Activated CD4-positive, alpha-beta T cell treated with anti-CD3 and anti-CD28 coated beads for 24 hours (primary cell): ENCODE measurements around the gene RGS6.

Experiments
- DNase-seq, 2 donors: peaks; one replicate each; pipeline ENCODE4 v3.0.0-alpha.2; 2020; ENCODE audit warnings: low read depth in 2 of 2

The RGS6 gene

GRCh38 chr14:72311116-72311515 lies 378.9 kb downstream of the RGS6 start:
- no peak for DNase-seq

GRCh38 chr14:72311516-72311915 lies 379.3 kb downstream of the RGS6 start:
- DNase-seq, result no peak

DNA sequence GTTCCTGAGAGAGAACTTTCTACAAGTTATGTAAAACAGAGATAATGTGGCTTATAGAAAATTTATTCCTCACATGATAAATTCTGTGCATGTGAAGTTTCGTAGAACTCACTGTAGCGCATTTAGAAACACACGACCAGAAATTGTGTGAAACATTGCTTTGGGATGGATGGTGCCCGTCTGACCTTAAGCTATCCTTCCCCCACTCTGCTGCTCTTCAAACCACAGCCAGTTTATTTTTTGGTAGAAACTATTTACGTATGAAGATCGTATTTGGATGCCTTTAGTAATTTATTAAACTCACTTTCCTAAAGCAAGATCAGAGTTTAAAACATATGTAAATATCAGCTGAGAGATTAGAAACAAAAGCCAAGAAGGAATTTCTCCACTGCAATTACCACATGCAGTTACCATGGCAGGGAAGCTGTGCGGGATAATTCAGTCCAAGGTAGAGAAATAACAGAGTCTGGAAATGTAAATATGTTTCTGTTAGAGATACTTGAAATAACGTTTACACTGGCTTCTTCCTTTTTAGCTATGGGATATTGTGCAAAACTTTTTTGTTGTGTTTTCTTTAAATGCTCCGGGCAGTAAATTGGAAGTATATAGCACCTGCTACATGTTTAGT lies 382.7 kb downstream of the RGS6 start:
- DNase-seq, result no peak

DNA sequence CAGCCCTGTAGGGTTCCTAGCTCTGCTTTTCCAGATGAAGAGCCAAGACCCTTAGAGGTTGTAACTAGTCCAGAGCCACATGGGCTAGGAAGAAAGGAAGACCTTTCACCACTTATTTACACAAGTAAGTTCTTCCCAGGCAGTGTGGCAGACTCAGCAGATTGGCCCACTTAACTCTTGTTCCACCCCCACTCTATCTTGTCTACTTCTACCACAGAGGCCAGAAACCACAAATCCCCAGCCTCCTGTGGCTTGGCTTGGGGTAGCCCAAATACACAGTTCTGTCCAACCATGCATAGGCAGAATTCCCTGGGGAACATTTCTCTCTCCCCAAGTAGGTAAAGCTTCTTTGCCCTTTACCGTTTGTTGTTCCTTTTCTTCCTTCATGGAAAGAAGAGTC lies 383.5 kb downstream of the RGS6 start:
- no peak for DNase-seq

DNA sequence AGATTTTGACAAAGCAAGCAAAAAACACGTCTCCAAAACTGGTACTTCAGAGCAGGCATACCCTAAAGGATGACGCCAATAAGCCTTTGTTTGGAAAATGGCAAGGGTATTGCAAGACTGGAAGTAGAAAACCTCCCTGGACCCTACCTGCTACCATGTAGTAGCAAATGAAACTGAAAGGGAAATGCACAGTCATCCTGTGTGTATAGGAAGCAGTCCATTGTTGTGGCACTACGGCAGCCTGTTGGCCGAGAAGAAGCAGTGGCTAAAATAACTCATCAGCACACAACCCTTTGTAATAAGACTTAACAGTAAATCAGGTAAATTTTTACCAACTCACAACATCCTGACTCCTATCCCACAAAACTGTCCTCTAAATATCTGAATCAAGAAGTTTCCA lies 386.4 kb downstream of the RGS6 start:
- no peak for DNase-seq

DNA sequence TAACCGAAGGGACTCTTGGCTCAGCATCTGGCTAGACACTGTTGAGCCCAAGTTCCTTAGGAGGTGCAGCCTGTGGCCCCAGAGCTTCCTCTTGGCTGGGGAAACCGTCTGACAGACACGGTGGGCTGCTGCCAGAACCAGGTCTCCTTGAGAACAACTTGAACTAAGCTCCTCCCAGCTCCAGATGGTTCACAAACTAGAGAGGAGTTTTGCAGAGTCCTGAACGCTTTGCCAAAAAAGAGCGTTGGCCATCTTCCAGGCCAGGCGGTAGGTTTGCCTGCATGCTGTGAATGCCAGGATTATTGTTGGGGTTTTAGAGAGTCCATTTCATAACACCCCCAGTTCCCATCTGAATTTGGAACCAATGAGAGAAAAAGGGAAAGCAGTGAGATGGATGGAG lies 399.8 kb downstream of the RGS6 start:
- no peak for DNase-seq

GRCh38 chr14:72332871-72333270 lies 400.6 kb downstream of the RGS6 start:
- no peak for DNase-seq

DNA sequence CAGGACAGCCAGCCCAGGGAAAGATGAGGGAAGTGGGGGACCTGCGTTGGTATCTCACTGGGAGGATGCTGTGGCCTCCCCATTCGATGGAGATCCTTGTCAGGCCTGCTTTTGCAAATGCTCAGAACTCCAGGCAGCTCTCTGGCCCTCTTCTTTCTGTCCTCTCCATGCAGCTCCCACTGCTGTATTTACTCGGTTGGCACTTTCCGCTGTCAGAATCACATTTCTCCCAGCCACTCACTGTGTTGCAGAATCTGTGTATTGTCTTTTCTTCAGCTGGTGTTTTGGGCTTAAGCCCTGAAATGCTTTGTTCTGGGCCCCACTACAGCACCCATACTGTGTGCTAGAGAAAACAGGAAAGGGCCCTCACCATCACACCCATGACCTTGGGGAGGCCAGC lies 401.1 kb downstream of the RGS6 start:
- no peak for DNase-seq

- no peak for DNase-seq
These were observed 404.2 kb downstream of the RGS6 start for GRCh38 chr14:72336311-72336980.

GRCh38 chr14:72341237-72341636 lies 409.0 kb downstream of the RGS6 start:
- DNase-seq, result no peak

- no peak for DNase-seq
These were observed 409.5 kb downstream of the RGS6 start for GRCh38 chr14:72341686-72342085.

DNA sequence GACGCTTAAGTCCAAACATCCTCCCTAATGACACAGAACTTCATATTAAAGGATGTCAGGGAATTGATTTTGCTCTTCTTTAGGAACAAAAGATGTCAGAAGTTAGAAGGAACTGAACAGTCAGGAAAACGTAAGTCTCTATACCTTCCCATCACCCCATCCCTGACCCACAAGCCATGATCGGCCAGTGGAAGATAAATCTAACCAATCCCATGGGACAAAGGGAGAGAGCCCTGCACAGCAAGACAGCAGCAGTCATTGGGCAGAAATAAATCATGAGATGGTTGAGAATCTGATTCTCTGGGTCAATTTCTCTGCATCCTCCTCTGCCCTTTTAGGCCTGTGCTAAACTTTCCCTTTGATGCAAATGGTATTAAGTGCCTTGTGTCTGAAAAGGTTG lies 414.9 kb downstream of the RGS6 start:
- DNase-seq, result no peak

DNA sequence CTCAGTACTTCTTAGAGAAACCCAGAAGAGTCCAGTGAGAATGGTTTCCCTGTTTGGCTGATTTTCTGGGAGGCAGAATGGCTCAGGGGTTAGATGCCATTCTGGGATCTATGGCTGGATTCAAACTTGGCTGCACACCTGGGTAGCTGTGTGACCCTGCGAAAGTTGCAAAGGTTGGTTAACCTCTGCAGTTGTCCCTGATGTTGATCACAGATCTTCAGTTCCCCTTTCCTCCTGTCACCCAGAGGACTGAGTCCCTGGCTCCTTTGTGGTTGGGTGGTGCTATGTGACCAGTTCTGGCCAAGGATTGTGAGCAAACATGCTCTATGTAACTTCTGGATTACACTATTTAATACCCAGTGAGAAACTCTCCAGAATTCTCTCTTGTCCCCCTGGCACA lies 418.0 kb downstream of the RGS6 start:
- no peak for DNase-seq

GRCh38 chr14:72352012-72352411 lies 419.8 kb downstream of the RGS6 start:
- DNase-seq, result no peak

GRCh38 chr14:72366619-72367018 lies 434.4 kb downstream of the RGS6 start:
- no peak for DNase-seq

GRCh38 chr14:72369106-72369505 lies 436.9 kb downstream of the RGS6 start:
- no peak for DNase-seq

- no peak for DNase-seq
These were observed 444.8 kb downstream of the RGS6 start for GRCh38 chr14:72377016-72377415.

DNA sequence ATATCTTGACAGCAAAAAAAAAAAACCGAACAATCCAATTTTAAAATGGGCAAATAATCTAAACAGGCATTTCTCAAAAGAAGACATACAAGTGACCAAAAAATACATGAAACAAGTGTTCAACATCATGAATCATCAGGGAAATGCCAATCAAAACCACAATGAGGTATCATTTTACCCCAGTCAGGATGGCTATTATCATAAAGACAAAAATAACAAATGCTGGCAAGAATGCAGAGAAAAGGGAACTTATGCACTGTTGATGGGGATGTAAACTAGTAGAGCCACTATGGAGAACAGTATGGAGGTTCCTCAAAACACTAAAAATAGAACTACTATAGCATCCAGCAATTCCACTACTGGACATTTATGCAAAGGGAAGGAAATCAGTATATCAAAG lies 448.2 kb downstream of the RGS6 start:
- no peak for DNase-seq

DNA sequence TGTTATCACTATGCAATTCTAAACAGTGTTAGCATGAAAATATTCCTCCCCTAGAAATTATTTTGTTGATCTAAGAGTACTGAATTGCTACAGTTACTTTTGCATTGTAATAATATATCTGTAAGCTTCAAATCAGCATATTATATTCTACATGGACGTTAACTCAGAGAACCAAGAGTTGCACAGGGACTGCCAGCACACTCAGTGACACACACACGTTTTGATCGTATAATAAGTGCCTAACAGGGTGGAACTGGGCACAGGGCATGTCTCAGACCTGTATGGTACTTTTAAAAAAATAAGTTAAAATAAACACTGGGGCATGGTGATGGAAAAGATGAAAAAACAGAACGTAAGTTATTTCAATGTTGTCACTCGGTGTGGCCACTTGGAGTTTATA lies 451.6 kb downstream of the RGS6 start:
- DNase-seq, result no peak

GRCh38 chr14:72387726-72388125 lies 455.5 kb downstream of the RGS6 start:
- DNase-seq, result no peak

- no peak for DNase-seq
These were observed 457.0 kb downstream of the RGS6 start for GRCh38 chr14:72389200-72389599.

- no peak for DNase-seq
These were observed 468.9 kb downstream of the RGS6 start for GRCh38 chr14:72401101-72401625.

GRCh38 chr14:72401632-72402376 lies 469.6 kb downstream of the RGS6 start:
- no peak for DNase-seq
